Motor neuron (in vitro differentiated cells): Measurements from ENCODE around the gene NPPC. TPM values are rescaled to one million over a fixed set of nuclear protein-coding genes. Genes with fewer than 3 reads are reported as not detected.
"Not testable (repeated sequence)": the region's sequence is repeated elsewhere in the genome, so short reads cannot be mapped to it uniquely, and the experiment has no call there.

Experiments used
- ATAC-seq, 8 experiments: fragments of 200-7000 bp; cut with Tn5 transposase; replicated peaks in 6 of 8; 2 replicates each; pipeline ENCODE4 v1.8.0; 2021; ENCODE audit warnings: mild to moderate bottlenecking in 8 of 8, moderate library complexity in 8 of 8
- H3K27ac ChIP-seq, 2 donors: fragments of 250-450 bp; sonication (Bioruptor Pico); 2 replicates each; pipeline ENCODE4 v1.9.0; 2021; ENCODE audit warnings: antibody characterized with exemption in 2 of 2, mild to moderate bottlenecking in 2 of 2, moderate library complexity in 1 of 2
- H3K4me1 ChIP-seq, 2 donors: fragments of 250-450 bp; sonication (Bioruptor Pico); replicated peaks in 1 of 2; 2 replicates each; pipeline ENCODE4 v1.6.1; 2021; ENCODE audit warnings: antibody characterized with exemption in 2 of 2, mild to moderate bottlenecking in 2 of 2, moderate library complexity in 1 of 2
- H3K4me3 ChIP-seq, 5 donors: fragments of 250-450 bp; sonication (Bioruptor Pico); 2 replicates each; pipeline ENCODE4 v1.9.0; 2021; ENCODE audit warnings: antibody characterized with exemption in 5 of 5, mild to moderate bottlenecking in 5 of 5, moderate library complexity in 4 of 5
- WGBS, 10 experiments: fragments of 450-650 bp; shearing (Covaris generic); methylation state at CpG; one replicate each; pipeline ENCODE4 v1.0.0; 2022; 5-methylcytosine and 5-hydroxymethylcytosine counted together
- in situ Hi-C, 9 experiments: fragments of 400-800 bp; cut with MboI; loops; one replicate each; pipeline ENCODE4 v1.15.0; 2021; ENCODE audit warnings: low sequenced_read_pairs in 9 of 9, low pct_unique_long_range_greater_than_20kb in 2 of 9; ENCODE audit not compliant: unreplicated experiment in 9 of 9
- total RNA-seq, 8 experiments: library from RNA; unstranded; fragments of 300-600 nt; gene quantifications; 2 replicates each; pipeline versions ENCODE4 v1.2.3 to v1.2.4, GENCODE V29; 2022

NPPC gene
- total RNA-seq, 8 experiments from 2014 or later = 0.61 to 9.6 (median 3.9) TPM; not detected in 1

GRCh38 chr2:231891514-231891905 is 34.7 kb downstream of the NPPC start:
- no peak overlapping the region for H3K4me3 ChIP-seq
- in situ Hi-C loops = no loop called here
- no peak for ATAC-seq
- no peak overlapping the region for H3K27ac ChIP-seq
- no peaks in the 10 kb centered on the region for H3K4me1 ChIP-seq
- WGBS, 10 experiments = 0 to 100% (median 70%) methylated on average over 1 to 6 of the region's 11 CpGs; no CpG with 5 or more reads in 3 of the 10 experiments

GRCh38 chr2:231890896-231891513 is 35.2 kb downstream of the NPPC start:
- 48 to 91% (median 86%) methylated on average over 3 to 9 of the region's 11 CpGs; no CpG with 5 or more reads in 4 of the 10 experiments for WGBS, 10 experiments
- H3K4me1 ChIP-seq = no peaks in the 10 kb centered on the region
- H3K27ac ChIP-seq = no peak overlapping the region
- in situ Hi-C loops = no loop called here
- no peak for ATAC-seq
- H3K4me3 ChIP-seq = no peak overlapping the region

- ATAC-seq = no peak
- Histone ChIP-seq H3K4me1 (peaks cover 3 to 12% of the 10 kb centered on the region in 2 donors), H3K27ac (no peak overlapping the region), H3K4me3 (no peak overlapping the region)
- WGBS, 10 experiments = 66 to 100% (median 92%) methylated on average over 1 to 6 of the region's 6 CpGs; no CpG with 5 or more reads in 3 of the 10 experiments
- in situ Hi-C loops = no loop called here
These were observed 38.4 kb downstream of the NPPC start for GRCh38 chr2:231887756-231888155.

- WGBS, 10 experiments = 0 to 83% (median 69%) methylated on average over 1 to 2 of the region's 3 CpGs; no CpG with 5 or more reads in 3 of the 10 experiments
- Histone ChIP-seq H3K4me3 (no peak overlapping the region), H3K4me1 (peaks cover 3 to 15% of the 10 kb centered on the region in 2 donors), H3K27ac (no peak overlapping the region)
- peak in 1 of 8 experiments; percentile 36 for ATAC-seq
- in situ Hi-C loops = no loop called here
These were observed 40.0 kb downstream of the NPPC start for GRCh38 chr2:231886071-231886681.

DNA sequence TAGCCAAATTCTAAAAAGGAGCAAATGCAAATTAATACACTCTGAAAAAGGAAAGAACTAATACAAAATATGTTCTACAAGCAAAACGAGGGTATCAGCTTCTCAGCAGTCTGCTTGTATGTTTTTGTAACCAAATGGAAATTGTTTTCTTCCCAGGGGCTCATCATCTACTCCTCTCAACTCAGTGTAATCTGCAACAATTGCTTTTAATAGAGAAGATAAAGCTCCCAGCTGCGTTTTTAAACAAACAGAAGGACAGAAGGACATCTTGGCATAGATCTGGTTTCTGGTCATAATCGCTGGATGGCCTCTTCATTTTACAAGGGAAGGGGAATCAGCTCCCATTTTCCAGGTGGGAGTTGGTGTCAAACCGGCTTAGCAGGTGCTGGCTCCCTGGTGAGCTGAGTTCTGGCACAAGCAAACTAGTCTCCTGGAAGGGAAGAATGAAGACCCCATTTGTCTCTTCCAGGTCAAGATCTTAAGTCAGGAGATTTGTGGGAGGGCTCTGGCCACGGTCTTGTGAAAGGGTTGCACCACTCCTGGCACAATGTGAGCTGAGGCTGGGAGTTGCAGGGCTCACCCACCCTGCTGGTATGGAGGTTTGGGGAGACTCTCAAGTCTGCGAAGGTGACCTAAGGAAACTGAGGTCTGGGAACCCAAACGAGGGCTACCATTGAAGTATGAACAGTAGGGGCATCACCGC is 41.6 kb downstream of the NPPC start:
- Histone ChIP-seq H3K4me1 (peaks cover 3 to 15% of the 10 kb centered on the region in 2 donors), H3K27ac (no peak overlapping the region), H3K4me3 (no peak overlapping the region)
- 17 to 81% (median 57%) methylated on average over 1 to 5 of the region's 8 CpGs; no CpG with 5 or more reads in 3 of the 10 experiments for WGBS, 10 experiments
- no peak for ATAC-seq
- in situ Hi-C loops = no loop called here

- peaks cover 3 to 15% of the 10 kb centered on the region in 2 donors for H3K4me1 ChIP-seq
- H3K4me3 ChIP-seq = no peak overlapping the region
- in situ Hi-C loops = no loop called here
- peak in 5 of 8 experiments; percentile 81 to 89 (median 89) for ATAC-seq
- 2 to 54% (median 25%) methylated on average over 3 to 5 of the region's 5 CpGs for WGBS, 10 experiments
- H3K27ac ChIP-seq = no peak overlapping the region
These were observed 42.7 kb downstream of the NPPC start for GRCh38 chr2:231883468-231883881.

DNA sequence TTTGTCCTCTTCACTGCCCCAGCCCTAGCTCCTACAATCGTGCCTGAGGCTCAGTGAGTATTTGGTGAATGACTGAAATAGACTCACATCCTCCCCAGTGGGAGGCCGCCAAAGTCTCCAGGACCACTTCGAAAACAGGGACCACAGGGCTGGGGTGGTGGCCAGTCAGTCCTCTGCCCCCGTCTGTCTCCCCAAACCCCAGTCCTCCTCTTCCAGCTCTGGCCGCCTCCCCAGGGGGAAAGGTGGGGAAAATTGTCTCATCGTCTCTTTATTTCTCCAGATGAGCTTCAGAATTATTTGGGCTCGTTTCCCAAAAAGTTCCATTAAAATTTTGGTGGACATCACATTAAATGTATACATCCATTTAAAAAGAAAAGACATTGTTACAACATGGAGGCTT is 43.5 kb downstream of the NPPC start:
- Histone ChIP-seq H3K4me1 (peaks cover 3 to 15% of the 10 kb centered on the region in 2 donors), H3K27ac (no peak overlapping the region), H3K4me3 (no peak overlapping the region)
- no peak for ATAC-seq
- 30 to 83% (median 59%) methylated on average over 2 to 5 of the region's 7 CpGs; no CpG with 5 or more reads in 4 of the 10 experiments for WGBS, 10 experiments
- in situ Hi-C loops = no loop called here

GRCh38 chr2:231880371-231880770 is 45.8 kb downstream of the NPPC start:
- H3K27ac ChIP-seq, H3K4me3 ChIP-seq, in situ Hi-C loops: not testable (repeated sequence)
- ATAC-seq = peak in 1 of 8 experiments; percentile 53
- 0 to 100% (median 76%) methylated on average over 1 to 3 of the region's 4 CpGs; no CpG with 5 or more reads in 3 of the 10 experiments for WGBS, 10 experiments
- H3K4me1 ChIP-seq = peaks cover 3 to 15% of the 10 kb centered on the region in 2 donors

DNA sequence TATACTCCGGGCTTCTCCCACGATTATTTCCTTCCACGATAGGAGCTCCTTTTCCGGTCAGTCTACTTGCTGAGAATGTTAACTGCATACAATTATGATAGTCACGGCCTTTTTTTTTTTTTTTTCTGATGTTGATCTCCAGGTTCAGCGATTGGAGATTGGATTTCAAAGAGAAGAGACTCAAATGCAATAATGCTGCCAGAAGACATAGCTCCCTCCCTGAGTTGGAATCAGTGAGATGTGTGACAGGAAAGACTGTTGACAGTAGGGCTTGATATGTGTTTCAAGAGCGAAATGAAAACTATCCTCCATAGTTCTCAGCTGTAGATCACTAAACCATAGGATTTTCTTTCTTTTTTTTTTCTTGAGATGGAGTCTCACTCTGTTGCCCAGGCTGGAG is 47.0 kb downstream of the NPPC start:
- Histone ChIP-seq H3K4me3 (no peak overlapping the region), H3K27ac (no peak overlapping the region), H3K4me1 (peaks cover 3 to 15% of the 10 kb centered on the region in 2 donors)
- 17 to 100% (median 73%) methylated on average over 1 to 7 of the region's 7 CpGs; no CpG with 5 or more reads in 1 of the 10 experiments for WGBS, 10 experiments
- no peak for ATAC-seq
- in situ Hi-C loops = no loop called here

GRCh38 chr2:231877533-231878456 is 48.4 kb downstream of the NPPC start:
- H3K4me1 ChIP-seq = peaks cover 0 to 4% of the 10 kb centered on the region in 2 donors
- 40 to 84% (median 70%) methylated on average over 1 to 9 of the region's 15 CpGs; no CpG with 5 or more reads in 2 of the 10 experiments for WGBS, 10 experiments
- no peak overlapping the region for H3K4me3 ChIP-seq
- peak in 2 of 8 experiments; percentile 55 to 64 for ATAC-seq
- in situ Hi-C loops = no loop called here
- no peak overlapping the region for H3K27ac ChIP-seq

DNA sequence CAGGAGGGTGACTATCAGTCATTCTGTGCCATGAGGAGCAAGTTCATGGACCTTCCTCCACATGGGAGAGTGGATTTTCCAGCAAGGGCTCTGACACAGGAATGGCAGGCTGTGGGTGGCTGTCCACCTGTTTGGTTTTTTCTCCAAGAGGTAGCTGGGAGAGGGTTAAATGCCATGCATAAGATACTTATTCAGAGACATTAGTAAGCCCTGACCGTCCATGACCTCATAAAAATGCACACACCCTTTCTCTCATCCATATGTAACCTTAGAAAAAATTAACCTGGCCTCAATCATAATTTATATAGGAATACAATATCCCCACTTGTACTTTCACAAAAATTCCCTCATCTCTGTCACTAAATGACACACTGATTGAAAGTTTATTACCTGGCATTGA is 51.3 kb downstream of the NPPC start:
- Histone ChIP-seq H3K4me1 (no peaks in the 10 kb centered on the region), H3K4me3 (no peak overlapping the region), H3K27ac (no peak overlapping the region)
- WGBS, 10 experiments = 0 to 100% (median 40%) methylated on average over 1 of the region's 1 CpG; no CpG with 5 or more reads in 5 of the 10 experiments
- in situ Hi-C loops = no loop called here
- ATAC-seq = peak in 3 of 8 experiments; percentile 50 to 67 (median 57)
